H7 (cell line): ENCODE results near the gene MEX3C. TPM values are rescaled to one million over a fixed set of nuclear protein-coding genes. Genes with fewer than 3 reads are reported as not detected.

Experiments
- DNase-seq: peaks from one replicate; pipeline ENCODE4 v3.0.0; 2012
- H3K27me3 ChIP-seq: 2 replicates; pipeline ENCODE4 v1.6.0; 2011; ENCODE audit warnings: mild to moderate bottlenecking, low read length; ENCODE audit not compliant: control insufficient read depth, insufficient read depth
- H3K36me3 ChIP-seq: replicated peaks from 2 replicates; pipeline ENCODE4 v1.5.1; 2011; ENCODE audit warnings: low read length; ENCODE audit not compliant: control insufficient read depth, insufficient read depth
- H3K4me3 ChIP-seq: 2 replicates; pipeline ENCODE4 v1.5.1; 2011; ENCODE audit warnings: low read depth, mild to moderate bottlenecking, control low read depth, low read length, moderate library complexity; ENCODE audit not compliant: insufficient read depth
- total RNA-seq: library from RNA; depleted of rRNA; stranded (reverse); fragments of >200 nt; shearing (Covaris generic); gene quantifications from 2 replicates; pipeline ENCODE4 v1.2.3, GENCODE V29; 2014

The MEX3C gene
- total RNA-seq, 1 experiment from 2014 or later, result 69.8 TPM

GRCh38 chr18:51171223-51171622 lies 26.3 kb downstream of the MEX3C start:
- DNase-seq, result no peak
- Histone ChIP-seq H3K4me3 (no peak overlapping the region), H3K27me3 (no peaks in the 10 kb centered on the region), H3K36me3 (peaks cover 3% of the 10 kb centered on the region)

- Histone ChIP-seq H3K36me3 (0 out of 2 replicates have a peak, but pooled peaks cover 2% of the 10 kb centered on the region), H3K27me3 (no peaks in the 10 kb centered on the region), H3K4me3 (no peak overlapping the region)
- no peak for DNase-seq
Measured at GRCh38 chr18:51170664-51171063, 26.8 kb downstream of the MEX3C start.

- no peak for DNase-seq
- Histone ChIP-seq H3K27me3 (no peaks in the 10 kb centered on the region), H3K36me3 (no peaks in the 10 kb centered on the region), H3K4me3 (no peak overlapping the region)
Measured at GRCh38 chr18:51169731-51170130, 27.8 kb downstream of the MEX3C start.

- H3K27me3 ChIP-seq, result no peaks in the 10 kb centered on the region
- no peak overlapping the region for H3K4me3 ChIP-seq
- no peak for DNase-seq
- H3K36me3 ChIP-seq, result no peaks in the 10 kb centered on the region
Measured at GRCh38 chr18:51168960-51169662, 28.4 kb downstream of the MEX3C start.

- Histone ChIP-seq H3K4me3 (no peak overlapping the region), H3K27me3 (no peaks in the 10 kb centered on the region), H3K36me3 (no peaks in the 10 kb centered on the region)
- peak; percentile 66 for DNase-seq
Measured at GRCh38 chr18:51168026-51168742, 29.3 kb downstream of the MEX3C start.

GRCh38 chr18:51165296-51165695 lies 32.2 kb downstream of the MEX3C start:
- no peaks in the 10 kb centered on the region for H3K27me3 ChIP-seq
- no peak overlapping the region for H3K4me3 ChIP-seq
- DNase-seq, result no peak
- H3K36me3 ChIP-seq, result no peaks in the 10 kb centered on the region

GRCh38 chr18:51164761-51165281 lies 32.7 kb downstream of the MEX3C start:
- DNase-seq, result peak; percentile 50
- Histone ChIP-seq H3K27me3 (no peaks in the 10 kb centered on the region), H3K36me3 (no peaks in the 10 kb centered on the region), H3K4me3 (no peak overlapping the region)

GRCh38 chr18:51164342-51164741 lies 33.1 kb downstream of the MEX3C start:
- H3K27me3 ChIP-seq, result no peaks in the 10 kb centered on the region
- H3K36me3 ChIP-seq, result no peaks in the 10 kb centered on the region
- no peak overlapping the region for H3K4me3 ChIP-seq
- DNase-seq, result no peak

- Histone ChIP-seq H3K36me3 (no peaks in the 10 kb centered on the region), H3K27me3 (no peaks in the 10 kb centered on the region), H3K4me3 (no peak overlapping the region)
- no peak for DNase-seq
Measured at GRCh38 chr18:51163543-51163942, 33.9 kb downstream of the MEX3C start.

GRCh38 chr18:51162617-51163016 lies 34.9 kb downstream of the MEX3C start:
- Histone ChIP-seq H3K36me3 (no peaks in the 10 kb centered on the region), H3K27me3 (no peaks in the 10 kb centered on the region), H3K4me3 (no peak overlapping the region)
- DNase-seq, result no peak

- Histone ChIP-seq H3K27me3 (no peaks in the 10 kb centered on the region), H3K4me3 (no peak overlapping the region), H3K36me3 (no peaks in the 10 kb centered on the region)
- DNase-seq, result no peak
Measured at GRCh38 chr18:51160646-51161045, 36.8 kb downstream of the MEX3C start.

GRCh38 chr18:51157215-51157614 lies 40.3 kb downstream of the MEX3C start:
- no peak overlapping the region for H3K4me3 ChIP-seq
- H3K27me3 ChIP-seq, result no peaks in the 10 kb centered on the region
- no peaks in the 10 kb centered on the region for H3K36me3 ChIP-seq
- no peak for DNase-seq

- Histone ChIP-seq H3K36me3 (no peaks in the 10 kb centered on the region), H3K4me3 (no peak overlapping the region), H3K27me3 (no peaks in the 10 kb centered on the region)
- no peak for DNase-seq
Measured at GRCh38 chr18:51154431-51155063, 42.9 kb downstream of the MEX3C start.

- no peak overlapping the region for H3K4me3 ChIP-seq
- no peaks in the 10 kb centered on the region for H3K36me3 ChIP-seq
- DNase-seq, result peak; percentile 36
- H3K27me3 ChIP-seq, result no peaks in the 10 kb centered on the region
Measured at GRCh38 chr18:51153659-51154371, 43.7 kb downstream of the MEX3C start.
